GM21528 (cell line): ENCODE data around the gene TBL2.
A peak's percentile ranks its signal among the peaks of the same experiment; 100 is the strongest.
"Not testable (repeated sequence)": the region's sequence is repeated elsewhere in the genome, so short reads cannot be mapped to it uniquely, and the experiment has no call there.

Experiments
- ATAC-seq: cut with Tn5 transposase; IDR thresholded peaks from one replicate; pipeline ENCODE4 v1.9.1; 2021; ENCODE audit warnings: mild to moderate bottlenecking, moderate library complexity; ENCODE audit not compliant: unreplicated experiment, low FRiP score

TBL2 gene, protein sequence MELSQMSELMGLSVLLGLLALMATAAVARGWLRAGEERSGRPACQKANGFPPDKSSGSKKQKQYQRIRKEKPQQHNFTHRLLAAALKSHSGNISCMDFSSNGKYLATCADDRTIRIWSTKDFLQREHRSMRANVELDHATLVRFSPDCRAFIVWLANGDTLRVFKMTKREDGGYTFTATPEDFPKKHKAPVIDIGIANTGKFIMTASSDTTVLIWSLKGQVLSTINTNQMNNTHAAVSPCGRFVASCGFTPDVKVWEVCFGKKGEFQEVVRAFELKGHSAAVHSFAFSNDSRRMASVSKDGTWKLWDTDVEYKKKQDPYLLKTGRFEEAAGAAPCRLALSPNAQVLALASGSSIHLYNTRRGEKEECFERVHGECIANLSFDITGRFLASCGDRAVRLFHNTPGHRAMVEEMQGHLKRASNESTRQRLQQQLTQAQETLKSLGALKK

DNA sequence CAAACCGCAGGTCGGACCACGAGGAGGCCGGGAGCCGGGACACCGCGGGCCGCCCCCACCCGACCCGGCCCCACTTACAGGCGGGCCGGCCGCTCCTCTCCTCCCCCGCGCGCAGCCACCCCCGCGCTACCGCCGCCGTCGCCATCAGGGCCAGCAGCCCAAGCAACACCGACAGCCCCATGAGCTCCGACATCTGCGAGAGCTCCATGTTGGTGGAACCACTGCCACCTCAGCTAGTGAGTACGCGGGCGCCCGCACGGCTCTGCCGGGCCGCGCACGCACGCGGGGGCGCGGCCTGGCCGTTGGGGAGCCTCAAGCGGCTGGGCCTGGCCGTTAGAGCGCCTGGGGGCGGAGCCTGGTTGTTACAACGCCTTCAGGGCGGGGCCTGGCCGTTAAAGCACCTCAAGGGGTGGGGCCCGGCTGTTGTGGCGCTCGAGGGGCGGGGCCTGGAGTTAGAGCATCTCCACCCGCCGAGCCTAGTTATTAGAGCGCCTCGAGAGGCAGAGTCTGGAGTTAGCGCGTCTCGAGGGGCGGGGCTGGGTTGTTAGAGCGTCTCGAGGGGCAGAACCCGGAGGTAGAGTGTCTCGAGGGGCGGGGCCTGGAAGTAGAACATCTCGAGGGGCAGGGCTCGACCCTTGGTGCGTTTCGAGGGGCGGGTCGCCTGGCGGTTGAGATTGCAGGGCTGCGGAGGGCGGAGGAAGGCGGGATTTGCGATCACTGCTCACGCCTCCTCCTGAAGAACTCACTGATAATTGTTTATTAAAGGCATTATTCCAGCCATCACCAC lies at the start of gene TBL2:
Gene TBL2 (minus strand): TSS at position 238 of the 787 bp plus-strand sequence. CDS start 30 bp downstream, at position 208.
- peak; percentile 84 for ATAC-seq

DNA sequence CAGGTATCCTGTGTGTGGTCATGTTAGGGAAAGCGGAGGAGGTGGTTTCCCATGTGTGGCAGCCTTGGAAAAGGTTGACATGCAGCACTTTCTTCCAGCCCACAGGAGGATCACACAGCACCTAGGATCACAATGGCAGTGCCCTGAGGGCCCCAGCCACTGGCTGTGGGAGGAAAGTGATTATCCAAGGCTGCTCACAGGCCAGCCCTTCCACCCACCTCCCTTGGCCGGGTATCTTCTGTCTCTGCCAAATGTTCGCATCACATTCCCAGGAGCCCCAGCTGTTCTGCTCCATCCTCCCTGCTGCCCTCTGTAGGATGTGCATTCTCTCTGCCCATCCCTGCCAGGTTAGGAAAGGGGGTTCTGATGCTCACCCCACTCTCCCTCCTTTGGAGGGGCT lies 48.4 kb upstream of the TBL2 start:
- no peak for ATAC-seq

DNA sequence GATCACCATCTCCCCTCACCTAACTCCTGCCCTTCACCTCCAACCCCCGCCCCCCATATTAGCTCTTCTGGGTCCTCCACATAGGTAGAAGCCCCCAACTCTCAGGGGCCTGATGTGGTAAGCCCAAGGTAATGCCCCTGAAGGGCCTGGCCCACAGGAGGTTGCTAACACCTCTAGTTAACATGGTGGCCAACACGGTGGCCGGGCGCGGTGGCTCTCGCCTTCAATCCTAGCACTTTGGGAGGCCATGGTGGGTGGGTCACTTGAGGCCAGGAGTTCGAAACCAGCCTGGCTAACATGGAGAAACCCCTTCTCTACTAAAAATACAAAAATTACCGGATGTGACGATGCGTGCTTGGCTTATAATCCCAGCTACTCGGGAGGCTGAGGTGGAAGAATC lies 46.9 kb upstream of the TBL2 start:
- ATAC-seq, result no peak

DNA sequence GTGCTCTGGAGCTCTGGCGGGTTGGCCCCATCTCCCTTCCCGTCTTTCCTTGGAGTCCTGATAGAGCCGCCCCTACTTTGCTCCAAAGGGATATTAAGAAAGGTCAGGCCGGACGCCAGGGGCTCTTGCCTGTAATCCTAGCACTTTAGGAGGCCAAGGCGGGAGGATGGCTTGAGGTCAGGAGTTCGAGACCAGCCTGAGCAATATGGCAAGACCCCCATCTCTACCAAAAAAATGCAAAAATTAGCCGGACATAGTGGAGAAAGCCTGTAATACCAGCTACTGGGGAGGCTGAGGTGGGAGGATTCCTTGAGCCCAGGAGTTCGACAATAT lies 46.3 kb upstream of the TBL2 start:
- ATAC-seq, result no peak

DNA sequence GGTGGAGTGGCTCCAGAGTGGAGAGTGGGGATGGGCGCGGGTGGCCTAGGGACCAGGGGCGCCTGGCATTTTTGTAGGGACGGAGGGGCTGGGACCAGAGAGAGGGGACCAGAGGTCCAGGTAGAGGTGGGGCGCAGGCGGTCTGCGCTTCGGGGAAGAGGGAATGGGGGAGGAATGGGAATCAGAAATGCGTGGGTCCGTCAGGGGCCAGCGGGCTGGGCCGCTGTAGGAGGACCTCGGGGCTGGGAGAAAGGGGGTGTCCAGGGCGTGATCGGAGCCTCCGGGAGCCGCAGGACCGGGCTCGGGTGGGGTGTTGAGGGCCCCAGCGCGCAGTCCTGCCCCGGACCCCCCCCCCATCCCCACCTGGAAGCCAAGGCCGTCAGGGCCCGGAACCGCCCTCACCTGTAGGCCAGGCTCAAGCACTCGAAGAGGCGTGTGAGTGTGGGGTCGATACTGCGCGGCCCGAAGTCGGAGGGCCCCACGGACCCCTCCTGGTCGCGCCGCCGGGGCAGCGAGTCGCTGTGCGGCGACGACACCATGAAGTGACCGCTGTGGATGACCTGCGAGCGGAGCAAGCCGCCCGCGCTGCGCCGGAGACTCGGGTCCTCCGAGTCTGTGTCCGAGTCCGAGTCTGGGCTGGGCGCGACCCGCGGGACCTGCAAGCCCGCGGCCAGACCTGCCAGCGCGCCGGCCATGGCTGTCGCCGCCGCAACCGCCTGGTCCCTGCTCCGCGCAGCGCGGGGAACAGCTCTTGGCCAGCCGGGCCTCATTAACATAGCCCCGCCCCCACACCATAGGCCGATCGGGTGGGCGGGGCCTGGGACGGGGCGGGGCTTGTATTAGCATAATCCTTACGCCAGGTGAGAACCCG lies 45.7 kb upstream of the TBL2 start, which contains the start of gene MLXIPL:
Gene MLXIPL (minus strand): TSS at position 725 of the 871 bp plus-strand sequence. CDS start 30 bp downstream, at position 695.
- ATAC-seq, result no peak

DNA sequence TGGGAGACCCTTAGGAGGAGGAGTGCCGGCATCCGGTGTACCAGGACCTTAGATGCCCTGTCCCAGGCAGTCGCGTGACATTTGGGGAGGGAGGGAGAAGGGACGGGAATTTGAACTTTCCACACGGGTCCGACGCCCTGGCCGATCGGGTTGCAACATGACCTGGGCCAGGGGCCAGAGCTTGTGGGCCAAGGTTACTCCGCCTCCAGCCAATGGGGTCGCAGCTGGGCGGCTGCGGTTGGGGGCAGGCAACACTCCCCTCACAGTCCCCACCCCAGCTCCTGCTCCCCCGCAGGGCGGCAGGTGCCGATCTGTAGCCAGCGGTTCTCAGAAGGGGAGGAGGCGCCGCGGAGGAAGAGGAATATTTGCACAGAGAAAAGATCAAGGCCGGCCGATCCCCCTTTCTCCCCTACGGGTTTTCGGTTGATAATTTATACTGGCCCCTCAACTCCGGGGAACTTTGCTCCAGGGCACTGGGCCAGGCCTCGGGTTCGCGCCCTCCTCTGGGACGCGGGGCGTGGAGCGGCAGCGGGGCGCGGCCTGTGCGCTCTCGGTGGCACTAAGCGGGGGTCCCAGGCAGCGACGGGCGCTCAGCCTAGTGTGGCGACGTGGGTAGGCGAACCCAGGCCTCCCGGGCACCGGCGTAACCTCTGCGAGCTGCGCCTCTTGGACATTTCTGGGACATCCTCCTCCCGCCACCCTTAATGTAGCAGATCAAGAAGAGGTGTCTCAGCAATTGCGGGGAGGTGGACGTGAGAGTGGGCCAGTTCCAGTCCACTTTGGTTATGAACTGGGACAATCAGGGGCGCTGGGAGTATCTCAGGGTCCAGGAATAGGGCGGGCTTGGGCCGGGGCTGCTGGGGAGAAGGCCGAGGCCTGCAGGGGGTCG lies 44.8 kb upstream of the TBL2 start:
- ATAC-seq, result no peak

DNA sequence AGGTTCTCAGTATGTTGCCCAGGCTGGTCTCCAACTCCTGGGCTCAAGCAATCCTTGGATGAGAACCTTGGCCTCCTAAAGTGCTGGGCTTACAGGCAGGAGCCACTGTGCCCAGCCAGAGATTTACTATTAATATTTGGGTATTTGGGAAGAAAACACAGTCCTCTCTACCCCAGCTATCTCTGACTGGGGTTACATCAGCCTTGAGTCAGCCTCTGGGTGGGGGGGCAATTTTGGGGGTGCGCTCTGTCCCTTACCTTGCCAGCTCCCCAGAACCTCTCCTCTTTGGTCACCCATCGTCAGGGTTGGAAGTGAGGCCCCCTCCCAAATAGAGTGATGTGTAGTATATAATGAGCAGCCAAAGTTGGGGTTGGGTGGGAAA lies 44.1 kb upstream of the TBL2 start:
- no peak for ATAC-seq

DNA sequence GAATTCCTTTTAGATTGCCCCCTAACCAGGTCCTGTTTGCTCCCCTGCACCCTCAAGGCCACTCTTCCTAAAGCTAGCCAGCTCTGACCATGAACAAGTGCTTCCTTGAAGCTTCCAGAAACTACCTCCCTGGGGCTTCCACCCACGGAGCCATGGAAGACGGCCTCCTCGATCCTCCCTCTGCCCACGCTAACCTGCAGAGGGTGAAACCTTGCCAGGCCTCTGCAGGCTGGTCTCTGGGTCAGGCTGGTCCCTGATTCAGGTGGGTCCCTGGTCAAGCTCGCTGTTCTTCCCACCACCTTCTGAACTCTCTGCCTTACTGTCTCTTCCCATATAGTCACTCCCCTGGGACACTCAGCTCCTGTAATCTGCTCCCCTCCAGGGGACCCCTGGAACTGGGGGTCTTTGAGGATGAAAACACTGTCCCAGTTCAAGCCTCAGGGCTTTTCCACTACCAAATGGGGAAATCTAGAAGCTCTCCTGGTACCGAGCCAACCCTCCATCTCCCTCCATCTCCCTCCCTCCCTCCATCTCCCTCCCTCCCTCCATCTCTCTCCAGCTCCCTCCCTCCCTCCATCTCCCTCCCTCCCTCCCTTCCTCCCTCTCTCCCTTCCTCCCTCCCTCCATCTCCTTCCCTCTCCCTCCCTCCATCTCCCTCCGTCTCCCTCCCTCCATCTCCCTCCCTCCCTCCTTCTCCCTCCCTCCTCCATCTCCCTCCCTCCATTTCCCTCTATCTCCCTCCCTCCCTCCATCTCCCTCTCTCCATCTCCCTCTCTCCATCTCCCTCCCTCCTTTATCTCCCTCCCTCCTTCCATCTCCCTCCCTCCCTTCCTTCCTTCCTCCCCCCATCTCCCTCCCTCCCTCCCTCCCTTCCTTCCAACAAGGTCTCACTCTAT lies 43.0 kb upstream of the TBL2 start:
- no peak for ATAC-seq

DNA sequence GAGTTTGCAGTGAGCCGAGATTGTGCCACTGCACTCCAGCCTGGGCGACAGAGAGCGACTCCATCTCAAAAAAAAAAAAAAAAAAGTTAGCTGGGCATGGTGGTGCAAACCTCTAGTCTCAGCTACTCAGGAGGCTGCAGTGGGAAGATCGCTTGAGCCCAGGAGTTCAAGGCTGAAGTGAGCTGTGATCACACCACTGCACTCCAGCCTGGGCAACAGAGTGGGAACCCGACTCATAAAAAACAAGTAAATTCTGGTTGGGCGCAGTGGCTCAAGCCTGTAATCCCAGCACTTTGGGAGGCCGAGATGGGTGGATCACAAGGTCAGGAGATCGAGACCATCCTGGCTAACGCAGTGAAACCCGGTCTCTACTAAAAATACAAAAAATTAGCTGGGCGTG lies 41.0 kb upstream of the TBL2 start:
- not testable (repeated sequence) for ATAC-seq

DNA sequence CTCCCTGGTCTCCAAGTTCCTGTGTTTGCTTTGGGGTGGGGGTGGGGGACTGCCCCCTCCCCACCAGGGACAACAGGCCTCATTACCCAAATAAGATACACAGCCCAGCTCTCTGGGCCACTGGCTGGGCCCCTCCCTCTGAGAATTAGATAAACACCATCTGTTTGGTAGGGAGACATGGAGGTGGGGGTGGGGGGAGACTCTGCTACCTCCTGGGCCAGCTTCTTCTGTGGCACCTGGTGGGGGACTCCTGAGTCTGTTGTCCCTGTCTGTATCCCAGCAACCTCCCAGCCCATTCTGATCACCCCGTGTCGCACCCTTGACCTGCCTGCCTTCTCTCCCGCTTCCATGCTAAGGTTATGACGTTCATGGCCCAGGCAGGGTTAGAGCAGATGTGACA lies 40.2 kb upstream of the TBL2 start:
- ATAC-seq, result no peak

DNA sequence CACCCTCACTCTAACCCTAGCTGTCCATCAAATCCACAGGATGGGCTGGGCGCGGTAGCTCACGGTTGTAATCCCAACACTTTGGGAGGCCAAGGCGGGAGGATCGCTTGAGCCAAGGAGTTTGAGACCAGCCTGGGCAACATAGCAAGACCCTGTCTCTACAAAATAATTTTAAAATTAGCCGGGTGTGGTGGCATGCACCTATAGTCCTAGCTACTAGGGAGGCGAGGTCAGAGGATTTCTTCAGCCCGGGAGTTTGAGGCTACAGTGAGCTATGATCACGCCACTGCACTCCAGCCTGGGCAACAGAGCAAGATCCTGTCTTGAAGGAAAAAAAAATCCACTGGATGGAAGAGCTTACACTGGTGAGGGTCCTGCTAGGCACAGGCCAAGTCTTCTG lies 39.1 kb upstream of the TBL2 start:
- ATAC-seq, result not testable (repeated sequence)

DNA sequence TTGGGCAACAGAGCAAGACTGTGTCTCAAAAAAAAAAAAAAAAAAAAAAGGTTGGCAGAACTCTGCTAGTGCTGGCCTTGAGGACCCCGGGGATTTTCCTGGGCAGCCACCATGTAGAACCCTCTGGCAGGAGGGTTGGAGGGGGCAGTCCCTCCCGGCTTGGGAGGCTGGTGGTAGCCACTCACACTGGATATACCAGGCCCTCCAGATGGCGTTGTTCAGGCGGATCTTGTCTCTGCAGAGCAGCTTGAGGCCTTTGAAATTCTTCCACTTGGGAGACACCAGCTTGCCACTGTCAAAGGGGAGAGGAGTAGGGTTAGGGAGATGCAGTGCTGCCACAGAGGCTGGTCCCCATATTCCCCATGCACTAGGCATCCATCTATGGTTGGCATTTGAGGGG lies 37.5 kb upstream of the TBL2 start:
- ATAC-seq, result no peak

DNA sequence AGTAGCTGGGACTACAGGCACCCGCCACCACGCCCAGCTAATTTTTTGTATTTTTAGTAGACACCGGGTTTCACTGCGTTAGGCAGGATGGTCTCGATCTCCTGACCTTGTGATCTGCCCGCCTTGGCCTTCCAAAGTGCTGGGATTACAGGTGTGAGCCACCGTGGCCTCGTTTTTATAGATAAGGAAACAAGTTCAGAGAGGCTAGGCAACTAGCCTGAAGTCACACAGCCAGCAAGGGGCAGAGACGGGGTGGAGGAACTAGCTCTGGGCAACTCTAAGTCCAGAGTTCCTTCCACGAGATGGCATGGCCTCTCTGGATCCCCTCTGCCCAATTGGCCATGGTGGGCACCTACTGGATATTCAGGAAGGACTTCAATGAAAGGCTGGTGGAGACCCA lies 36.6 kb upstream of the TBL2 start:
- ATAC-seq, result not testable (repeated sequence)

DNA sequence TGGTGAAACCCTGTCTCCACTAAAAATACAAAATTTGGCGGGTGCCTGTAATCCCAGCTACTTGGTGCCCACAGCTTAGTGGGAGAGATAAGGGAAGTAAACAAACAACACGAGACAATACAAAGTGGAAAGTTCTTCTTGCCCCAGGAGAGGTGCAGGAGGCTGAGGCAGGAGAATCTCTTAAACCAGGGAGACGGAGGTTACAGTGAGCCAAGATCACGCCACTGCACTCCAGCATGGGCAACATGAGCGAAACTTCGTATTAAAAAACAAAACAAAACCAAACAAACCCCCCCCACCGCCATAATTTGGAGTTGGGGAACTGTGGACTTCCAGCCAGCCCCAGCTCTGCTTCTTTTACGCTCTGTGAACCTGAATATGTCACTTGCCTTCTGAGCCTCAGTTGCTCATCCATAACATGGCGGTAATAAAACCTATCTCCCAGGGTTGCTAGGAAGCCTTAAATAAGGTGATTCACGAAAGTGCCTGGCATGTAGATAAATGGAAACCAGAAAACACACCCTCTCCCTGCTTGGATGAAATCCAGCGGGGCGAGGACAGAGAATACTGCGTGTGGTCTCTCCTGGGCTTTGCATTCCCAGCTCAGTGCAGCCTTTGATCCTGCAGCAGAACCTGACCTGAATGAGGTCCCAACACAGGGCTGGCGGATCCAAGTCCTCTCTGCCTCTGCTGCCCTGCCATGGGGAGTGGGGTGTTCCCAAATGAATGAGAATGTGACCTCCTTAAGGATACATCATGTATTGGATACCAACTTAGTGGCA lies 35.8 kb upstream of the TBL2 start:
- no peak for ATAC-seq

DNA sequence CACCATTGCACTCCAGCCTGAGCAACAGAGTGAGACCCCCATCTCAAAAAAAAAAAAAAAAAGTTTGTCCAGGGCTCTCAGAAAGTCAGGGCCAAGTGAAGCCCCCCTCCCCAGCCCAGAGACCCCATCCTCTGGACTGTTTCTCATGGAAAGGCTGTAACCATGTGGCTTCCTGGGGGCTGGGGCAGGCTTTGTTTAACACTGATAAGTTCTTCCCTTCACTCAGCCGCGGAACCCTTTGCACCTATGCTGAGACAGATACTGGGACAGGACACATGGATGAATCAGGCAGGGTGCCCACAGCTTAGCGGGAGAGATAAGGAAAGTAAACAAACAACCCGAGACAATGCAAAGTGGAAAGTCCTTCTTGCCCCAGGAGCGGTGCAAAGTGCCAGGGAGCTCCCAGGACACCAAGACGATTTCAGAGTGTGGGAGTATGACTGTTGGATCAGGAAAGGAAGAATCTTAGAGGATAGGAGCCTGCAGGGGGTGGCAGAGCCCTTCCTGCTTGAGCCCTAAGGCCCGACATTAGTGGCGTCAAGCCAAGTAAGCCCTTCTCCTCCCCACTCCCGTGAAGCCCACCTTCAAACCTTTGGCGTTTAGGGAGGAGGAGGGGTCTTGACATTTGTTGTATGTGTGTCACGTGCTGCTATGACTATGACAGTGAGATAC lies 34.4 kb upstream of the TBL2 start:
- no peak for ATAC-seq

DNA sequence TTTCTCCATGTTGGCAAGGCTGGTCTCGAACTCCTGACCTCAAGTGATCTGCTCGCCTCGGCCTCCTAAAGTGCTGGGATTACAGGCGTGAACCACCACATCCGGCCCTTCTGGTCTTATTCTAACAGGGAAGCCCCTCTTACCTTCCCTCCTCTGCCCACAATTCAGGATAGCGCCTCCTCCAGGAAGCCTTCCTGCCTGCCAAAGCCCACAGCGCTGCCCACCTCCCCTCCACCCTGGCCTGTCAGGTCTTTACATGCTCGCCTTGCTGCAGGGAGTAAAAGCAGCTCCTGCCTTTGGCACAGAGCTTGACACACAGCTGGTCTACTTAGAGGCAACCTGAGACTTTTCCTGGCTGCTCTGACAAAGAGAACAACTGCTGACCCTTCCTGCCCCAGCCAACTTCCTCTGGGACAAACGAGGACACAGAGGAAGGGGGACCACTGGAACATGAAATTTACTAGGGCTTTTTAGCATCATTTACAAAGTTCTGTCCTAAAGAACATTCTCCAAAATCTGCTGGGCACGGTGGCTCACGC lies 32.7 kb upstream of the TBL2 start:
- ATAC-seq, result no peak

DNA sequence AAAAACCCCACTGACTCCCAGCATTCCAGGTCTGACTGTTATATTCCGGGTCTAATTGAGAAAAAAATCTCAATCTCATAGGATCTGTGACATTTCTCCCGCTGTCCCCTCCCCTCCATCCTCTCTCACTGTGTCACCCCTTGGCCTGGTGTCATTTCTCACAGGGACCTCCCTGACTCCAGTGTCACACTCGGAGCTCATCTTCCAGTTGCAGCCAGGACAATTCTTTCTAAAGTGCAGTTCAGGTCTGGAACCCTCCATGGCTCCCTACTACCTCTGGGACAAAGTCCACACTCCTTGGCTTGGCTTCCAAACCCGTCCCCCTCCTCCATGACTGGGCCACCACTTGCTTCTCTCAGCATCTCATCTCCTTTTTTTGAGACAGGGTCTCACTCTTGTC lies 31.7 kb upstream of the TBL2 start:
- ATAC-seq, result no peak
